ENCODE data around the gene CCDC12.

Gene CCDC12

GRCh38 chr3:47004369-47005211 lies 28.0 kb upstream of the CCDC12 start:
- DNase-seq (ENCODE audit: low spot score): no peak
- POLR2A ChIA-PET (ENCODE audit: low non-redundant PET): no interaction called here
- no peak overlapping the region for H3K27ac ChIP-seq
- CTCF ChIA-PET: no interaction called here
- TF ChIP-seq CTCF (conservative IDR thresholded peaks at IDR 0.05; ENCODE audit: low read depth): no peak

GRCh38 chr3:47003461-47004368 lies 27.2 kb upstream of the CCDC12 start:
- ChIA-PET POLR2A (ENCODE audit: low non-redundant PET) (no interaction called here), CTCF (no interaction called here)
- no peak for DNase-seq (ENCODE audit: low spot score)
- no peak overlapping the region for H3K27ac ChIP-seq
- no peak for TF ChIP-seq CTCF (conservative IDR thresholded peaks at IDR 0.05; ENCODE audit: low read depth)

- DNase-seq (ENCODE audit: low spot score): no peak
- TF ChIP-seq CTCF (conservative IDR thresholded peaks at IDR 0.05; ENCODE audit: low read depth): no peak
- POLR2A ChIA-PET (ENCODE audit: low non-redundant PET): no interaction called here
- CTCF ChIA-PET: no interaction called here
- H3K27ac ChIP-seq: no peak overlapping the region
Measured at GRCh38 chr3:47003056-47003410, 26.5 kb upstream of the CCDC12 start.

- H3K27ac ChIP-seq: no peak overlapping the region
- no peak for TF ChIP-seq CTCF (conservative IDR thresholded peaks at IDR 0.05; ENCODE audit: low read depth)
- ChIA-PET CTCF (no interaction called here), POLR2A (ENCODE audit: low non-redundant PET) (no interaction called here)
- no peak for DNase-seq (ENCODE audit: low spot score)
Measured at GRCh38 chr3:47002171-47003055, 25.9 kb upstream of the CCDC12 start.

GRCh38 chr3:47001731-47002170 lies 25.2 kb upstream of the CCDC12 start:
- POLR2A ChIA-PET (ENCODE audit: low non-redundant PET): no interaction called here
- CTCF ChIA-PET: no interaction called here
- no peak overlapping the region for H3K27ac ChIP-seq
- DNase-seq (ENCODE audit: low spot score): no peak
- TF ChIP-seq CTCF (conservative IDR thresholded peaks at IDR 0.05; ENCODE audit: low read depth): no peak

Measured in RWPE1 (cell line).